H1 (cell line): ENCODE measurements around the gene CYB5B.

Source experiments
- CEBPB ChIP-seq: IDR thresholded peaks from 2 replicates; pipeline ENCODE4 v1.6.1; 2012; ENCODE audit warnings: low read depth, low read length
- CHD1 ChIP-seq: IDR thresholded peaks from 2 replicates; pipeline ENCODE4 v1.6.1; 2012; ENCODE audit warnings: low read depth, low read length, improper control_type of control experiment

- TF ChIP-seq CEBPB = no peak
- TF ChIP-seq CHD1 = no peak
These were observed 76.1 kb downstream of the CYB5B start for GRCh38 chr16:69500496-69500895.
